COLO668 (cell line): ENCODE data around the gene ZCCHC9.
A peak's percentile ranks its signal among the peaks of the same experiment; 100 is the strongest.
"Not testable (repeated sequence)": the region's sequence is repeated elsewhere in the genome, so short reads cannot be mapped to it uniquely, and the experiment has no call there.

ENCODE experiments used
- DNase-seq: peaks from one replicate; lab custom pipeline; 2025; ENCODE audit not compliant: unreplicated experiment; lab: John Stamatoyannopoulos, UW

Gene ZCCHC9

GRCh38 chr5:81301271-81302015, at the start of gene ZCCHC9:
ZCCHC9 (plus strand) TSS chr5:81301587; CDS start chr5:81304758, 3,171 bp downstream.
- peak; percentile 89 for DNase-seq

- DNase-seq: no peak
Observed at GRCh38 chr5:81251922-81252321, 49.5 kb upstream of the ZCCHC9 start.

GRCh38 chr5:81252904-81253303, 48.5 kb upstream of the ZCCHC9 start:
- DNase-seq: no peak

- DNase-seq: no peak
Observed at GRCh38 chr5:81253875-81254274, 47.5 kb upstream of the ZCCHC9 start.

- DNase-seq: no peak
Observed at GRCh38 chr5:81254886-81255559, 46.4 kb upstream of the ZCCHC9 start.

GRCh38 chr5:81256766-81257165, 44.6 kb upstream of the ZCCHC9 start:
- DNase-seq: no peak

GRCh38 chr5:81262796-81263195, 38.6 kb upstream of the ZCCHC9 start:
- DNase-seq: not testable (repeated sequence)

- DNase-seq: no peak
Observed at GRCh38 chr5:81265101-81265500, 36.3 kb upstream of the ZCCHC9 start.

- no peak for DNase-seq
Observed at GRCh38 chr5:81268521-81269196, 32.7 kb upstream of the ZCCHC9 start.

- DNase-seq: no peak
Observed at GRCh38 chr5:81269751-81270393, 31.5 kb upstream of the ZCCHC9 start.

GRCh38 chr5:81270394-81271027, 30.9 kb upstream of the ZCCHC9 start:
- DNase-seq: peak; percentile 29

GRCh38 chr5:81283976-81284375, 17.4 kb upstream of the ZCCHC9 start:
- no peak for DNase-seq

- DNase-seq: no peak
Observed at GRCh38 chr5:81286059-81286617, 15.2 kb upstream of the ZCCHC9 start.

- DNase-seq: no peak
Observed at GRCh38 chr5:81288021-81288433, 13.4 kb upstream of the ZCCHC9 start.

- DNase-seq: no peak
Observed at GRCh38 chr5:81290146-81290545, 11.2 kb upstream of the ZCCHC9 start.

GRCh38 chr5:81292130-81292529, 9.3 kb upstream of the ZCCHC9 start:
- DNase-seq: no peak

GRCh38 chr5:81294021-81294420, 7.4 kb upstream of the ZCCHC9 start:
- not testable (repeated sequence) for DNase-seq

- no peak for DNase-seq
Observed at GRCh38 chr5:81297531-81297930, 3.9 kb upstream of the ZCCHC9 start.

GRCh38 chr5:81300921-81301270, 491 bp upstream of the ZCCHC9 start:
- DNase-seq: no peak

GRCh38 chr5:81302596-81302995, 1.2 kb downstream of the ZCCHC9 start:
- DNase-seq: no peak

GRCh38 chr5:81303563-81303962, 2.2 kb downstream of the ZCCHC9 start:
- DNase-seq: no peak
